Stomach smooth muscle (tissue), 2 donors: ENCODE measurements around the gene JAK2.
"Not testable (repeated sequence)": the region's sequence is repeated elsewhere in the genome, so short reads cannot be mapped to it uniquely, and the experiment has no call there.

ENCODE experiments used
- H3K27ac ChIP-seq: one replicate; pipeline ENCODE4 v1.7.0; 2013; ENCODE audit warnings: mild to moderate bottlenecking, low read length, inconsistent platforms
- H3K27me3 ChIP-seq, 2 donors: one replicate each; pipeline ENCODE4 v1.7.0; 2013; ENCODE audit warnings: low read length in 2 of 2; ENCODE audit not compliant: insufficient read depth in 2 of 2, control insufficient read depth in 1 of 2
- H3K36me3 ChIP-seq, 2 donors: one replicate each; pipeline ENCODE4 v1.7.0; 2013; ENCODE audit warnings: low read length in 2 of 2; ENCODE audit not compliant: control insufficient read depth in 2 of 2, insufficient read depth in 2 of 2
- H3K4me1 ChIP-seq: one replicate; pipeline ENCODE4 v1.7.0; 2013; ENCODE audit warnings: low read length; ENCODE audit not compliant: control insufficient read depth, insufficient read depth
- H3K4me3 ChIP-seq, 2 donors: one replicate each; pipeline ENCODE4 v1.7.0; 2013; ENCODE audit warnings: low read length in 2 of 2
- H3K9ac ChIP-seq, 2 donors: one replicate each; pipeline ENCODE4 v1.7.0; 2013; ENCODE audit warnings: low read length in 2 of 2, mild to moderate bottlenecking in 1 of 2
- H3K9me3 ChIP-seq, 2 donors: one replicate each; pipeline ENCODE4 v1.7.0; 2013; ENCODE audit warnings: low read length in 2 of 2; ENCODE audit not compliant: control insufficient read depth in 2 of 2
- donor health status: healthy.
- donor health status: Pancreatic carcinoma.

Gene JAK2

DNA sequence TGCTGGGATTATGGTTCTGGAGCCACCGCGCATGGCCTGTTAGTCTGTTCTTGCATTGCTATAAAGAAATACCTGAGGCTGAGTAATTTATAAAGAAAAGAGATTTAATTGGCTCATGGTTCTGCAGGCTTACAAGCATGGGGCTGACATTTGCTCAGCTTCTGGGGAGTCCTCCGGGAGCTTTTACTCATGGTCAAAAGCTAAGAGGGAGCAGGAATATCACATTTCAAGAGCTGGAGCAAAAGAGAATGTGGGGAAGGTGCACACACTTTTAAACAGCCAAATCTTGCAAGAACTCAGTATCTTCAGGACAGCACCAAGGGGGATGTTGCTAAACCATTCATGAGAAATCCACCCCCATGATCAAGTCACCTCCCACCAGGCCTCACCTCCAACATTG lies 12.1 kb downstream of the JAK2 start:
- H3K36me3 ChIP-seq: peaks cover 6 to 10% of the 10 kb centered on the region in 2 donors

DNA sequence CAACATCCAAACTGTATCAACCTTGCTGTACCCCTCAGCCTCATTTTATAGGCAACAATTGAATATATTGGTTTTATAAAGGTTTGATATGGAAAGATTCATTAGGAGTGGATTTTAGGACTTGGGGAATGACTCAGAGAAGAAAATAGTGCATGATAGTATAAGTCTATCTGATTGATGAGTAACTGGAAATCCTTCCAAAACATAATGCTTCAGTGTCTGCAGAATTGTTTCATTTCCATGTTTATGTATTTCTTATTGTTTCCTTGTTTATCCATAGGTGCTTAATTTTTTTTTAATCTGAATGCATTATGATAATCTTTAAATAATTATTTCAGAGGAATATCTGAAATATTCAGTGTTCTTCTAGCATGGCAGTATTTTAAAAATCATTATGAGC lies 12.6 kb downstream of the JAK2 start:
- Histone ChIP-seq H3K27me3 (no peaks in the 10 kb centered on the region), H3K9me3 (peaks cover 2 to 4% of the 10 kb centered on the region in 2 donors), H3K36me3 (peaks cover 2 to 6% of the 10 kb centered on the region in 2 donors), H3K4me3 (no peak overlapping the region), H3K9ac (no peak overlapping the region), H3K27ac (no peak overlapping the region), H3K4me1 (no peaks in the 10 kb centered on the region)

More for the DNA sequence above, 12.1 kb downstream of the JAK2 start:
- Histone ChIP-seq H3K9ac (no peak overlapping the region), H3K4me1 (no peaks in the 10 kb centered on the region), H3K27me3 (no peaks in the 10 kb centered on the region), H3K4me3 (no peak overlapping the region), H3K9me3 (peaks cover 2 to 5% of the 10 kb centered on the region in 2 donors), H3K27ac (no peak overlapping the region)

- Histone ChIP-seq H3K9ac (no peak overlapping the region), H3K9me3 (no peaks in the 10 kb centered on the region), H3K36me3 (no peaks in the 10 kb centered on the region), H3K4me3 (no peak overlapping the region), H3K27me3 (no peaks in the 10 kb centered on the region), H3K4me1 (no peaks in the 10 kb centered on the region), H3K27ac (no peak overlapping the region)
Observed at GRCh38 chr9:5002811-5003210, 17.7 kb downstream of the JAK2 start.

GRCh38 chr9:5004481-5004880 lies 19.4 kb downstream of the JAK2 start:
- Histone ChIP-seq H3K27me3 (no peaks in the 10 kb centered on the region), H3K36me3 (no peaks in the 10 kb centered on the region), H3K4me3 (no peak overlapping the region), H3K4me1 (no peaks in the 10 kb centered on the region), H3K9ac (no peak overlapping the region), H3K9me3 (no peaks in the 10 kb centered on the region), H3K27ac (no peak overlapping the region)

DNA sequence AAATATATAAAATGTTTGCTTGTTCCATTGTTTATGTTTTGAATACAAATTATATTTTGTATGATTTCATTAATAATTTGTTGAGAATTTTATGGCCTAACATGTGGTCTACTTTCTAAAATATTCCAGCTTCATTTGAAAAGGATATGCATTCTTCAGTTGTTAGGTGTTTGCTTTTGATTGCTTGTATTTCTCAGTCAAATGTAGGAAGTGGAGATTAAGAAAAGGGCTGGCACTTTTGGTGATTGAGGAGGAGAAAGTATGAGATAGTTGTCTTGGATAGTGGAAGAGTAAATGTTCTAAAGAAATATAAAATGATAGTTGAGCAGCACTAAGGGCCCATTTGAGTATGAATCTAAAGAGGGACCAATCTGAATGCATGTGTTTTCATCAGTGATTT lies 23.1 kb downstream of the JAK2 start:
- no peaks in the 10 kb centered on the region for H3K4me1 ChIP-seq
- no peak overlapping the region for H3K4me3 ChIP-seq
- no peak overlapping the region for H3K27ac ChIP-seq
- no peak overlapping the region for H3K9ac ChIP-seq
- H3K9me3 ChIP-seq: no peaks in the 10 kb centered on the region
- H3K36me3 ChIP-seq: no peaks in the 10 kb centered on the region
- H3K27me3 ChIP-seq: no peaks in the 10 kb centered on the region

DNA sequence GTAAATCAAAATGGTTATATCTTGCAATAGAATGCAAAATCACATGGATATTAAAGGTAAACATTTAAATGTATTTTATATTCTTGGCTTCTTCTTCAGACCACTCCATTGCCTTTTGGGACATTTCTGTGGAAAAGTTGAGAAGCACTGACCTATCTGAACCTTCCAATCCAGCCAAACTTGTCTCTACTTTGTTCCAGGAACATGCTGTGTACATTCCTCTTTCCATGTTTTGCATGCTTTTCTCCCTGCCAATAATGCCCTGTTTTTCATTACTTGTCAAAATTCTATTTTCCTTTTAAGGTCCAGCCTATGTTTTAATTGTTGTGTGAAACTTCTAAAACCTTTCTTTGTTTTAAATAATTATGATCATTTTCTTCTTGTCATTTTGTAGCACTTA lies 28.3 kb downstream of the JAK2 start:
- no peaks in the 10 kb centered on the region for H3K36me3 ChIP-seq
- H3K9ac ChIP-seq: no peak overlapping the region
- no peak overlapping the region for H3K27ac ChIP-seq
- H3K27me3 ChIP-seq: no peaks in the 10 kb centered on the region
- no peaks in the 10 kb centered on the region for H3K9me3 ChIP-seq
- H3K4me3 ChIP-seq: no peak overlapping the region
- peaks cover 3% of the 10 kb centered on the region for H3K4me1 ChIP-seq

DNA sequence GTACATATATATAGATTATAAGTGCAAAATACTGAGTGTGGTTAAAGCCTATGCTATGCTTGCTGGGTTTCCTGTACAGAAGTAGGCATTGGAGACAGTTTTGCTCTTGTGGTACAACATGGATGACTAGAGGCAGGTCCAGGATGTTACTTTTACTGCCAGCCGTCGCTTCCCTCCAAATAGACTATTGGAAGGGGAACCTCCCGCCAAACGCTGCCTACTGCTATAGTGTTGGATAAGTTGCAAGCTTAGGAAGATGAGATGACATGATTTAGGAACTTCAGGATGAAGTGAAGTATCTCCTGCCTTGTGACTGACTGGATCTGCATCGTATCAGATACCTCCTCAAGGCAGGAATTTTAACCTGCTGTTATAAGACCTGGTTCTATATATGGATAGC lies 30.9 kb downstream of the JAK2 start:
- H3K36me3 ChIP-seq: no peaks in the 10 kb centered on the region
- no peak overlapping the region for H3K27ac ChIP-seq
- no peaks in the 10 kb centered on the region for H3K9me3 ChIP-seq
- H3K4me3 ChIP-seq: peak overlapping the region in 1 of 2 donors; percentile 25
- peaks cover 3% of the 10 kb centered on the region for H3K4me1 ChIP-seq
- no peak overlapping the region for H3K9ac ChIP-seq
- no peaks in the 10 kb centered on the region for H3K27me3 ChIP-seq

- Histone ChIP-seq H3K4me3 (no peak overlapping the region), H3K9me3 (no peaks in the 10 kb centered on the region), H3K4me1 (no peaks in the 10 kb centered on the region), H3K27ac (no peak overlapping the region), H3K9ac (no peak overlapping the region), H3K27me3 (no peaks in the 10 kb centered on the region), H3K36me3 (peaks cover 7 to 16% of the 10 kb centered on the region in 2 donors)
Observed at GRCh38 chr9:5025416-5025815, 40.3 kb downstream of the JAK2 start.

- H3K9ac ChIP-seq, H3K4me1 ChIP-seq, H3K27ac ChIP-seq, H3K36me3 ChIP-seq, H3K27me3 ChIP-seq, H3K9me3 ChIP-seq, H3K4me3 ChIP-seq: not testable (repeated sequence)
Observed at GRCh38 chr9:5031941-5032340, 46.9 kb downstream of the JAK2 start.

DNA sequence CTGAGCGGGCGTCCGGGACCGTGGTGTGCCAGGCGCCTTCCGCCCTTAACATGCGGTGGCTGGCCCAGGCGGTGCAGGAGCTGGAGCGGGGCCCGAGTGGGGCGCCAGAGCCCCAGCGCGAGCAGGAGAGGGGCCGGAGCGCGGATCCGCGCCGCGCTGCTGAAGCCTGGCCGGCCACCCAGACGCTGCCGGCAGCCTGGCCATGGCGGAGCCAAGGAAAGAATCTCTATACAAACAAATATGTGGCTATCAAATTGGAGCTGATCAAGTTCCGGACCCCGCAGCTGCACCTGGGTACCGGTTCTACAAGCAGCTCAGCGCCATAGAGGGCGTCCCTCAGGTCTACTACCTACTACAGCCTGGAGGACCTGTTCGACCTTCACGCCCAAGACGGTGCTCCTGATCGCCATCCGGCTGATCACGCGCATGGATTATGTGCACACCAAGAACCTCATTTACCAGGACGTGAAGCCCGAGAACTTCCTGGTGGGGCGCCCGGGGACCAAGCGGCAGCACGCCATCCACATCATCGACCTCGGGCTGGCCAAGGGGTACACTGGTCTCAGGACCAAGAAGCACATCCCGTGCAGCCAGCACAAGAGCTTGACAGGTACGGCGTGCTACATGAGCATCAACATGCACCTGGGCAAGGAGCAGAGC lies 55.8 kb downstream of the JAK2 start:
- H3K9ac ChIP-seq: no peak overlapping the region
- no peak overlapping the region for H3K4me3 ChIP-seq
- peaks cover 10 to 13% of the 10 kb centered on the region in 2 donors for H3K36me3 ChIP-seq
- no peak overlapping the region for H3K27ac ChIP-seq
- H3K4me1 ChIP-seq: no peaks in the 10 kb centered on the region
- no peaks in the 10 kb centered on the region for H3K27me3 ChIP-seq
- H3K9me3 ChIP-seq: peaks cover 0 to 5% of the 10 kb centered on the region in 2 donors

GRCh38 chr9:5041390-5042115 lies 56.5 kb downstream of the JAK2 start:
- Histone ChIP-seq H3K36me3 (peaks cover 10 to 13% of the 10 kb centered on the region in 2 donors), H3K9ac (no peak overlapping the region), H3K9me3 (peaks cover 0 to 5% of the 10 kb centered on the region in 2 donors), H3K4me1 (no peaks in the 10 kb centered on the region), H3K27ac (no peak overlapping the region), H3K27me3 (no peaks in the 10 kb centered on the region), H3K4me3 (no peak overlapping the region)
